ENCODE results near the gene MLST8. TPM values are rescaled to one million over a fixed set of nuclear protein-coding genes. Genes with fewer than 3 reads are reported as not detected.

MLST8 gene
- total RNA-seq, 1 experiment from 2014 or later = 58.7 TPM

- no peak for TF ChIP-seq REST (IDR thresholded peaks at IDR 0.05; ENCODE audit: low read depth)
- TF ChIP-seq FOSL1 (IDR thresholded peaks at IDR 0.05; ENCODE audit: low read depth) = no peak
- TF ChIP-seq SP1 (IDR thresholded peaks at IDR 0.05; ENCODE audit: low read depth) = no peak
Measured at GRCh38 chr16:2165861-2166260, 39.4 kb upstream of the MLST8 start (continued).

GRCh38 chr16:2166263-2167067 is 38.8 kb upstream of the MLST8 start:
- POLR2A ChIA-PET = interaction anchor here (2.7 kb wide), 1 partner anchor 11 kb away, joined by 14 read pairs; the partner anchor contains the start of gene TRAF7
- no peak overlapping the region for H3K4me3 ChIP-seq (replicated peaks in 1 of 2; ENCODE audit: low read depth in 1 of 2, low read length in 2 of 2)

More at GRCh38 chr16:2166263-2167067, 38.8 kb upstream of the MLST8 start:
- CTCF ChIA-PET = no interaction called here
- ATAC-seq (no peak), DNase-seq (ENCODE audit: low read depth, low spot score) (no peak)
- peaks cover 63% of the 10 kb centered on the region for H3K79me2 ChIP-seq (ENCODE audit: insufficient read depth, low read length)
- H3K4me1 ChIP-seq (ENCODE audit: control insufficient read depth in 1 of 2, insufficient read depth in 2 of 2, low read length in 2 of 2) = peaks cover 21 to 26% of the 10 kb centered on the region in 2 experiments
- no peak overlapping the region for H3K4me2 ChIP-seq (ENCODE audit: low read length)
- no peaks in the 10 kb centered on the region for H3K9me3 ChIP-seq (ENCODE audit: control insufficient read depth in 1 of 2, insufficient read depth in 1 of 2, low read depth in 1 of 2, low read length in 2 of 2)
- peaks cover 7 to 35% of the 10 kb centered on the region in 2 experiments; a peak in 3 of 4 replicates for H3K36me3 ChIP-seq (ENCODE audit: control insufficient read depth in 1 of 2, insufficient read depth in 2 of 2, low read length in 2 of 2)
- no peaks in the 10 kb centered on the region for H4K20me1 ChIP-seq (ENCODE audit: insufficient read depth)
- intact Hi-C loops (cut with micrococcal nuclease) = no loop called here
- H3K9ac ChIP-seq (ENCODE audit: low read length) = no peak overlapping the region
- H2AFZ ChIP-seq (ENCODE audit: low read depth, low read length, poor library complexity, severe bottlenecking) = no peak overlapping the region
- no peaks in the 10 kb centered on the region for H3K27me3 ChIP-seq (ENCODE audit: insufficient read depth, low read length)
- TF ChIP-seq ATF3 (IDR thresholded peaks at IDR 0.05) (no peak), ZFX (IDR thresholded peaks at IDR 0.05) (no peak), JUND (IDR thresholded peaks at IDR 0.05) (no peak), SRF (IDR thresholded peaks at IDR 0.05; ENCODE audit: low read depth) (no peak), EGR1 (IDR thresholded peaks at IDR 0.05; ENCODE audit: low read depth) (no peak), TCF7L2 (IDR thresholded peaks at IDR 0.05; ENCODE audit: borderline replicate concordance, extremely low read depth, insufficient read depth, insufficient read length) (no peak), EZH2 (IDR thresholded peaks at IDR 0.05) (no peak), CEBPB (IDR thresholded peaks at IDR 0.05; ENCODE audit: low read depth) (no peak)
- RAD21 ChIA-PET (ENCODE audit: low non-redundant PET in 1 of 2, low total read pairs in 2 of 2, uncharacterized antibody in 2 of 2, unreplicated experiment in 2 of 2) = no interaction called here
- H3K9me2 ChIP-seq (ENCODE audit: insufficient read depth) = no peaks in the 10 kb centered on the region
- H3K27ac ChIP-seq (ENCODE audit: low read depth, low read length) = peak overlapping the region; percentile 13; the same call in 1 of the 2 replicates
- no TSS peak for BruUV-seq (replicated peaks)
